ENCODE measurements around the gene MGRN1.

MGRN1 gene

GRCh38 chr16:4654011-4654963 lies 29.7 kb downstream of the MGRN1 start:
- no peak for DNase-seq (ENCODE audit: low read depth)

DNA sequence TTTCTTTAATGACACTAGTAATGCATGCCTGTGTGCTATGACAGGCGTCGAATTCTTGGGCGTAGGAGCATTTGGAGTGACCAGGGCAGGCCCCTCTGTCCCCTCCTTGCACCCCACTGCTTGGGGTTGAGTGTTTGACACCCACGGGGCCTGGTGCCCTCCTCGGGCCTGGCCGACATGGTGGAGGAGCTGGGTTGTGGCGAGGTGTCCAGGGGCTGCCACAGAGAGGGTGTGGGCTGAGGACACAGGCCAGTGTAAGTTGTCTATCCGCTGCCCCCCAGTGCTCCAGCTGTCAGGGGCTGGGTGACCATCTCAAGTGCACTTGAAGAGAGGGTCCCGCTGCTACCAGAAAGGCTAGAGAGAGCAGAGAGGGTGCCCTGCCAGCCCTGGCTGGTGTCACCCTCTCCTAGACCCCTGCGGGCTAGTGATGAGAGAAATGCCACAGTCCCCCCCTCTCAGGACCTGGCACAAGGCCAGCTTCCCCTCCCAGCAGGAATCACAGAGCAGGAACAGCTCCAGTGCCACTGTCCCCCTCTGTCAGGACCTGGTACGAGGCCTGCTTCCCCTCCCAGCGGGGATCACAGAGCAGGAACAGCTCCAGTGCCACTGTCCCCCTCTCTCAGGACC lies 30.5 kb downstream of the MGRN1 start:
- DNase-seq (ENCODE audit: low read depth) = no peak

DNA sequence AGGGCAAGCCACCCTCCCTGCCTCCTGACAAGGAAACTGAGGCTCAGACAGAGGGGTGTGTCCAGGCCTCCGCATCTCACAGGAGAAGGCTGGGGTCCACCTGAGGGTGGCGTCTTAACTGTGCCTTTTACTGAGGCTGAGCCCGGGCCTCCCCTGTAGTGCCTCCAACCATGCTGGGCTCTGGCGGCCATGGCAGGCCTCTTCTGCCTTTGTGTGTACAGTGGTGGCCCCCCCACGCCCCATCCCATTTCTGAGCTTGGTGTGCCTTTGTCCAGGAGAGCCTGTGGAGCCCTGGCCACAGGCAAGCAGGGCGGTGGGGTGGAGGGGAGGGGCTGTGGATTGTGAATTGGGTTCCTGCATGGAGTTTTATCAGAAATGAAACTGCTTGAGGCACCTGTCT lies 31.2 kb downstream of the MGRN1 start:
- DNase-seq (ENCODE audit: low read depth) = no peak

GRCh38 chr16:4656221-4656620 lies 31.6 kb downstream of the MGRN1 start:
- no peak for DNase-seq (ENCODE audit: low read depth)

DNA sequence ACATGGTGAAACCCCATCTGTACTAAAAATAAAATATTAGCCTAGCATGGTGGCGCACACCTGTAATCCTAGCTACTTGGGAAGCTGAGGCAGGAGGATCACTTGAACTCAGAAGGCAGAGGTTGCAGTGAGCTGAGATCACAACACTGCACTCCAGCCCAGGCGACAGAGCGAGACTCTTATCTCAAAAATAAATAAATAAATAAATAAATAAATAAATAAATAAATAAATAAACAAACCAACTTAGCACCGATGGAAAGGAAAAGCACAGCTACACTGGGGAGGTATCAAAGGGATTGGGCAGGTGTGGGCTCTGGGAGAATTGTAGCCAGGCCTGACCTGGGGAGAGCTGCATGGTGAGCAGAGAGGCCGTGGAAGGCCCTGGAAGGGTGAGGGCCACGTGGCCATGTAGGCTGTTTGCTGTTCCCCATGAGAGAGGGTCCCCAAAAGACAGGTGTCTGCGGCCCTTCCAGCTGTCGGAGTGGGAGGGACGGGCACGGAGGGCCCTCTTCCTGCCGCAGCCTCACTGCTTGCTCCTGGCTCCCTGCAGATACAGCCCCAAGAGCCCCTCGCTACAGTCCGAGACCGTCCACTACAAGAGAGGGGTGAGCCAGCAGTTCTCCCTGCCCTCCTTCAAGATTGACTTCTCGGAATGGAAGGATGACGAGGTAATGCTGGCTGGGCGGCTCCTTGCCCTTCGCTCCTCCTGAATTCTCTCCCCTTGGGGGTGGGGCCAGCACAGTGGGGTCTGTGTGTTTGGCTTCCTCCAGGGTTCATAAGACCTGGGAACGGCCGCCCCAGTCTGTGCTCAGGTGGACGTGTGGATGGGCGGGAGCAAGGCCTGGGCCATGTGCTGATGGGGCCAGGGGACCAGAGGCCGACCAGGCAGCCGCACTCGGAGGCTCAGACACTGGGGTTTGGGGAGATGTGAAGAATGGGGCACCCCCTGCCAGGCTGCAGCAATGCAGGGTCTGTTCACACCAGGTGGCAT lies 32.4 kb downstream of the MGRN1 start:
- no peak for DNase-seq (ENCODE audit: low read depth)

GRCh38 chr16:4659363-4660353 lies 35.0 kb downstream of the MGRN1 start:
- DNase-seq (ENCODE audit: low read depth) = no peak

- peak; percentile 57 for DNase-seq (ENCODE audit: low read depth)
Observed at GRCh38 chr16:4660454-4661007, 35.9 kb downstream of the MGRN1 start.

GRCh38 chr16:4661661-4662060 lies 37.0 kb downstream of the MGRN1 start:
- no peak for DNase-seq (ENCODE audit: low read depth)

DNA sequence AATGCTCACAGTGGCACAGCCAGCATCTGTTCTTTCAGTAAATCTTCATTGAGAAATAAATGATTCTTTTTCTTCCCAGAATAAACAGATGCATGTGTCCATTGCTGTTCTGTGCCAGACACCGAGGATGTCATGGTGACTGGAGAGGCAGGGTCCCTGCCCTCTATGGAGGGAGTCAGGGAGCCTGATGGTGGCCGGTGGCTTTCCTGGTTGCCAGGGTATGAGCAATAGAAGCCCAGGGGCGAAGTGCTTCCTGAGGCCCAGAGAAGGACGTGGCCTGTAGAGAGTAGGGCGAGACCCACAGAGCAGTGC lies 38.8 kb downstream of the MGRN1 start:
- no peak for DNase-seq (ENCODE audit: low read depth)

DNA sequence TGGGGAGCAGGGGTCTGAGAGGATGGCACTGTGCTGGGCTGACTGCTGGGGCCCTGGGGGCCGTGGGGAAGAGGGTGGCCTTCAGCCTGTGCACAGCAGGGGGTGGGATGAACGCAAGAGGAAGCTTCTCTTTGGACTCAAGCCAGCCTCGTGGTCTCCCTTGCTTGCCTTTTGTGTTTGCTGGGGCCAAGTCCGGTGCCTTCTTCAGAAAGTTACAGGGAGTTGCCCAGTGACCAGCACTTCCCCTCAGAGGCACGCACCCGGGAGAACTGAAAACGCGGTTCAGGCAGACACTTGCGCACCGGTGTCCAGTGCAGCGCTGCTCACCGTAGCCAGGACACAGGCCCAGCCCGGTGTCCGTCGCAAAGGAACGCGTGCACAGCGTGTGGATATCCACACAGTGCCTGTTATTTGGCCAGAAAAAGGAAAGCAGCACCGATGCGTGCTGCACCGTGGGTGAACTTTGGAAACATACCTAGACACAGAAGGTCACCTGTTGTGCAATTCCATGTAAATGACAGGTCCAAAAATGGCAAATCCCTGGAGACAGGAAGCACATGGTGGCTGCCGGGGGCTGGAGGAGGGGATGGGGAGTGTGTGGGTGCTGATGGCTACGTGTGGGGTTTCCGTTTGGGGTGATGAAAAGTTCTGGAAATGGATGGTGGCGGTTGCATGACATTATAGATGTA lies 39.3 kb downstream of the MGRN1 start:
- DNase-seq (ENCODE audit: low read depth) = peak; percentile 12

DNA sequence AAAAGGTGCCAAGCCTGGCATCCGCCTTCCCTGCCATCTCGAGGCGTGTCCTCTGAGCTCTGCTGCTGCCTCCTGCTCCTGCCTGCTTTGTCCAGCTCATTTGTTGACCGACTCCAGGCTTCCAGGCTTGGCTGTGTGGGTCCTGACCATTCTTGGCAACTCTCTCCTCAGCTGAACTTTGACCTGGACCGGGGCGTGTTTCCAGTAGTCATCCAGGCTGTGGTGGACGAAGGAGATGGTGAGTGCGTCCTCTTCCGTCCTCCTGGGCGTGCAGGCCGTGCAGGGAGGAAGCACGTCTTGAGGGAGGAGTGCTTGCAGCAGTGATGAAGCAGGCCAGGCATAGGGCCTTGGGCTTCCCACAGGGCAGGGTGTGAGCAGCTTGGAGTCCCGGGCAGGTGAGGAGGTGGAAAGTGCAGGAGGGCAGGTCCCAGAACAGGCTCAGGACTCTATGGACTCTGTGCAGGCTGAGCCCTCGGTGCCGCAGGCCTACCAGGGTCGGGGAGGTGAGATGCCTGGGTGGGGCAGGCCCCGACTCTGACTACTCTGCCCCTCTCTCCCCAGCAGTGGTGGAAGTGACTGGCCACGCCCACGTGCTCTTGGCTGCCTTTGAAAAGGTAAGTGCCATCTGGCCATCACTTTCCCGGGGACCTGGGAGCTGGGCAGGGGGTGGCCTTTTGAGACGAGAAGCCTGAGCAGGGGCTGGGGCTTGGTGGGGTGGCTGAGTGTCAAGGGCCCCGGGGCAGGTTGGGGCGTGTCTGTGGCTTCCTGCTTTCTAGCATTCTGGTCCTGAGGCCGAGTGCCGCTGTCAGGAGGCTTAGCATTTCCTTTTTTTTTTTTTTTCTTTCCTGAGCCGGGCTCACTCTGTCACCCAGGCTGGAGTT lies 40.2 kb downstream of the MGRN1 start:
- no peak for DNase-seq (ENCODE audit: low read depth)

- DNase-seq (ENCODE audit: low read depth) = no peak
Observed at GRCh38 chr16:4666537-4667202, 42.0 kb downstream of the MGRN1 start.

DNA sequence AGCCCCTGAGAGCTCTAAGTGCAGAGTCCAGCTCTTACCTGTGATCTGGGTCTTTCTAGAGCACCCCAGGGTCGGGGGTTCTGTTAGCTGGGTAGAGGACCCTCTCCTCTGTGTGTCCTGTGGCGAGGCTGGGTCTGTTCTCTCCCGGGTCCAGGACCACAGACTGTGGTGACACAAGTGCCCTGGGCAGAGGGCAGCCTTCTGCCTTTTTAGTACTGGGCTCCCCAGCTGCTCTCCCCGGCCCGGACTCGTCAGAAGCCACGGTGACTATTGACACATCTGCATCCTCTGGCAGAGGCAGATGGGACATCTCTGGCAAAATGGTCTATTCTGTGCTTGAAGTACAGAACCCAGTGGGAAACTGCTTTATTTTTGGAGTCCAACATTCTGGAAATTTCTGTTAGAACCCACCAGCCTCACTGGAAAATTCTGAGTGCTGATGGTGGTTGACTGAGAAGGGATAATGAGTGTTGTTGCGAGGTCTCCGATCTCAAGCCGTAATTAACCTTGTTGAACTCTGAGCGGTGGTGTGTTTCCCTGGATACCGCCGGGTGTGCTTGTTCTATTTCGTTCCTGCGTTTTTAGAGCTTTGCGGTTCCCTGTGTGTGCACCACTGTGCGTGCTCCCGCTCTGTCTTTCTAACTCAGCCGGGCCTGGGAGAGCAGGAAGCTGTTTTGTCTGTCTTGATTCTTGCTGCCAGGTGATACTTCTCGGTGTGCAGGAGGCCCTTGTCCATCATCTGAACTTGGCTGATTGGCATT lies 42.8 kb downstream of the MGRN1 start:
- no peak for DNase-seq (ENCODE audit: low read depth)

DNA sequence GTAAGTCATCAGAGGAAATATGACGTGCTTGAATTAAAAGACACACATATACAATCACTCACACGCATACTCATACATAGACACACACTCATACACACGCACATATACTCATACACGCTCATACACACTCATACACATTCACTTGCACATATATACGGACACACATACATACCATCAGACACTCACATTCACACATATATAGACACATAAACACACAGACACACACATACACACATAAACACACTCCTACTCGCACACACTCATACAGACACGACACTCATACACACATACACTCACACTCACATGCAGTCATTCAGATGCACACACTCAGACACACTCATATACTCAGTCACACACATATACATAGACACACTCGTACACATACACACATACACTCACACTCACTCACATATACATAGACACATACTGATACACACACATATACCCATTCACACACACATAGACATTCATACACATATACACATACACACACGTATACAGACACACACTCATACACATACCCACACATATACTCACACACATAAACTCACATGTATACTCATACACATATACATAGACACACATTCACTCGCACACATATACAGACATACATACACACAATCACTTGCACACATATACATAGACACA lies 43.8 kb downstream of the MGRN1 start:
- DNase-seq (ENCODE audit: low read depth) = no peak

DNA sequence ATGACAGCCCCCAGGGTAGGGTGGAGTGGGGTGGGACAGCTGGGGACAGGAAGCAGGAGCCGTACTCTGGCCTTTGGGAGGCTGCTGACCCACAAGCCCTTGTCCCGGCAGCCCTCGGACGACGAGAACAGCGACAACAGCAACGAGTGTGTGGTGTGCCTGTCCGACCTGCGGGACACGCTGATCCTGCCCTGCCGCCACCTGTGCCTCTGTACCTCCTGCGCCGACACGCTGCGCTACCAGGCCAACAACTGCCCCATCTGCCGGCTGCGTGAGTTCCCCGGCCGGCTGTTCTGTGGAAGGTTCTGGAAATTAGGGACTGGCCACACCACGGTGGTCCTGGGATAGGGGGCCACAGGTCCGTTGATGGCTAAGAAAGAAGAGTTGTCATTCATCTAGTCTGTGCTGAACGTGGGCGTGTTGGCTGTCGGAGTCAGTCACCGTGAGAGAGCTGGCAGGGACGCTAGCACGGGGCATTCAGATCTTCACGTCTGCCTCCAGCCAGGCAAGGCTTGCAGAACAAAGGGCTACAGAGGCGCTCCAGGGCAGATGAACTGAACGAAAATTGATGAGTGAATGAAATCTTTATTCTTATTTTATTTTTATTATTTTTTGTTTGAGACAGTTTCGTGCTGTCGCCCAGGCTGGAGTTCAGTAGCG lies 48.9 kb downstream of the MGRN1 start:
- DNase-seq (ENCODE audit: low read depth) = no peak

DNA sequence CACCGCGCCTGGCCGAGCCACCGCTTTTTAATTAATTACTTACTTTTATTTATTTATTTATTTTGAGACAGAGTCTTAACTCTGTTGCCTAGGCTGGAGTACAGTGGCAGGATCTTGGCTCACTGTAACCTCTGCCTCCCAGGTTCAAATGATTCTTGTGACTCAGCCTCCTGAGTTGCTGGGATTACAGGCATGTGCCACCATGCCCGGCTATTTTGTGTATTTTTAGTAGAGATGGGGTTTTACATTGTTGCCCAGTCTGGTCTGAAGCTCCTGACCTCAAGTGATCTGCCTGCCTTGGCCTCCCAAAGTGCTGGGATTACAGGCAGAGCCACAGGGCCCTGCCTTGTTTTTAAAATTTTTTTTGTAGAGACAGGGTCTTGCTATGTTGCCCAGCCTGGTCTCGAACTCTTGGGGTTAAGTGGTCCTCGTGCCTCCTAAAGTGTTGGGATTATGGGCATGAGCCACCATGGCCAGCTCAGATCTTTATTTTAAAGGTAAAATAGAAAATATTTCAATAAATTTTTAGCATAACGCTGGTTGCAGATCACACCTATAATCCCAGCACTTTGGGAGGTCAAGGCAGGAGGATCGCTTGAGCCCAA lies 50.4 kb downstream of the MGRN1 start:
- no peak for DNase-seq (ENCODE audit: low read depth)
